Hematopoietic multipotent progenitor cell (in vitro differentiated cells): Measurements from ENCODE around the gene YOD1. TPM values are rescaled to one million over a fixed set of nuclear protein-coding genes. Genes with fewer than 3 reads are reported as not detected.
A peak's percentile ranks its signal among the peaks of the same experiment; 100 is the strongest.
"Not testable (repeated sequence)": the region's sequence is repeated elsewhere in the genome, so short reads cannot be mapped to it uniquely, and the experiment has no call there.

ENCODE experiments used
- DNase-seq, 3 donors: peaks; one replicate each; pipeline ENCODE4 v3.0.0-alpha.2; 2011 to 2015; ENCODE audit warnings: low read depth in 2 of 3, low spot score in 2 of 3
- total RNA-seq: library from RNA; depleted of rRNA; stranded (reverse); fragments of >200 nt; gene quantifications from one replicate; pipeline ENCODE4 v1.2.3, GENCODE V29; 2012

YOD1 gene
- total RNA-seq, 1 donor = 8.6 TPM

DNA sequence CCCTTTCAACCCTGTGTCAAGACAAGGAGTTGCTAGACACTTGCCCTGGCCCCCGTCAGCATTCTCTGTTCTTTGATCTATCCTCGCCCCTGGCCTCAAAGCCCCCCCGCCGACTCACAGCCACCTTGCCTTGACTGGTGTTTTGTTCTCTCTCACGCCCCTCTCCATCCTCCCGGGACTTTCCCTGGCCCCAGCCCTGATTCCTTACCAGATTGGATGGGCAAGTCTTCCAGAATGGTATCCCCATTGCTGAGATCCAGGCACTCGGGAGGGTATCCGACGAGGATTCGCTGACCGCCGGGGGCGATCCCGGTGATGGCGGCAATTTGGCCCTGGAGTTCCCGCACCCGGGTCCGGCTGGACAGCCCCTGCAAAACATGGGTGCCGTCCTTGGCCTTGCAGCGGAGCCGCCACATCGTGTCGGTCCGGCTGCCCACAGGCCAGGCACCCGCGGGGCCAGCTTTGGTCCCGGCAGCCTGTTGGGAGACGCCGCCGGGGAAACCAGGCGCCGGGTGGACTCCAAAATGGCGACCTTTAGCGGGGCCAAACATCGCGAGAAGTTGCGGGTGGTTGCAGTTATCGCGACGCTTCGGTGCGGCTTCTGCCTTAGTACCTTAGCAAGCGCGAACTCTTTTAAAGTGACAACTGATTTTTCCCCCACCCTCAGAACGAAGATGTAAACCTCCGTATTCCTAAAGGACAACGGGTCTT is 373 bp downstream of the YOD1 start:
- DNase-seq = peak; percentile 82 to 93 (median 91)

DNA sequence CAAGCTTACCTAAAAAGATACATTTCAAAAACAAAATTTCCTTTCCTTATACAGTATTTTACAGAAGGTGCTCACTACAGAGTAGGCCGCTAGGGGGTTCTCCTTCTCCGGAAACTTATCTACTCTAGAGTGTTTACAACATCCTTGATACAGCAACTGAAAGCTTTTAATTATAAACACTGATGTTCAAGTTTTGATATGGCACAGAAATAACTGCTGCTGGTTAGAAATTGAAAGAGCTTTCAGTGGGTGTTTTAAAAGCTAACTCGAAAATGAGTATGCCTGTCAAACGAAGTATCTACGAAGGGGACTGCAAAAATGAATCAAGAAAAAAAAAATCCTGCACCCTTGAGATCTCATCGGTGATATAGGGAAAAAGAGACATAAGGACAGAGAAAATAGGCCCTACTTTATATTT is 1.0 kb downstream of the YOD1 start:
- DNase-seq = peak; percentile 33 to 72 (median 58)

DNA sequence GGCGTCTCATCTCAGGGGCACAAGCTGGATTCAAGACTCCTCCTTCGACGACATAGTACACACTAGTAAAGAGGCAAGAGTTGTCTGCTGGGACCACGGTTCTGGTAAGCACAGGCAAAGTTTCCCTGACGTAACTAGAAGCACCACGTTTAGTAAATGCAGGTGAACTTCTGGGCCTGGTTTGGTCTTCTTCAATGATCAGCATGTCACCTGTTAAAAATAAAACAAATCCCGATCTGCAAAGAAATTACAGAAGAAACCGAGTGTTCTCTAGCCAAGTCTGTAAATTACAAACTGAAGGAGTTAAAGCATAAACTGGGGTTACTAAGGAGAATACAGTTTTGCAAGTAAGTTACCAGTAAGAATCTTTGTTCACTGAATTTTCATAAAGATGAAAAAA is 1.5 kb downstream of the YOD1 start:
- DNase-seq = no peak

DNA sequence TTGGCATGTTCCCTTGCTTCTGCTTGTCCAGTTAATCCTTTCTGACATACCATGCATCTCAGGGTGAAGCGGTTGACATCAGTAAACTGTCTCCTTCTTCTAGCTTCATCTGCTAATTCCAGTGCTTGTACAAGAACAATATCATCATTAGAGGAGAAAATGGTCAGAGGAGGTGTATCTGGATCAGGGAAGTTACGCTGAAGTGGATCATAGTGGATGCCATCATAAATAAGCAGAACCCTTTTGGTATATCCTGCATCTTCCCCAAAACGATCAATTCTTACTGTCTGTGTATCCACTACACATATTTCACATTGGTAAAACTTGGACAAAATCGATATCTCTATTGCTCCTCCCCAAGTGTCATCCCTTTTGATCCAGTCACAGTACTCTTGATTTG is 2.0 kb downstream of the YOD1 start:
- no peak for DNase-seq

DNA sequence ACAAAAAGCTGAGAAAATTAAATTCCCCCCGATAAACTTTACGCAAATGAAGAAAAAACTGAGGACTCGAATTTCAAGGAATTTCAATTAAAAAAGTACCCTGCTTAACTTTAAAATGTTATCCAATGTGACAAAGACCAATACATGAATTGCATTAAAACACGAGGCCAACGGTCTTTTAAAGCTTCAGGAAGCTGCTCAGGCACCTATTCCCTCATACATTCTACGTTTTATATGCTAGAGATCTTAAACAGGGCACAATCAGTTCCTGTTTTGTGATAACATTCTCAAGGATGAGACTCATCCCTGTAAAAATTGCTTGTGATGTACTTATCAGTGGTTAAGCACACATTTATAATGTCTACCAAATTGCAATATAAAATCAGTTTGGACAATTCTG is 3.0 kb downstream of the YOD1 start:
- DNase-seq = no peak

DNA sequence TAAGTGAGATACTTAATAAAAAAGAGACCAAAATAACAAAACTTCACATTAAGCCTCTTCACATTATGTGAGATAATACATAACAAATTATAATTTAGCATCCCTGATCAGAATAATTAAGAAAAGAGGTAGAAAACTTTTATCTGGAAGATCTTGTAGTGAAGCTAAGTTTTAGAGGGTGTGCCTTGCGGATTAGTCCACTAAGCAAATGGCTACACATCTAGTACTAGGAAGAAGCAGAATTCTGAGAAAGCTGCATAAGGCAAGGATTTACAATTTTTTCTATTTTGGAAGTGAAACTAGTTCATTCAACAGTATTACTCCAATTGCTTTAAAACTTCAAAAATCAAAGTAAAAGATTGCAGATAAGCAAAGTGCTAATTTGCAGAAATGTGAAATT is 3.5 kb downstream of the YOD1 start:
- DNase-seq = no peak

DNA sequence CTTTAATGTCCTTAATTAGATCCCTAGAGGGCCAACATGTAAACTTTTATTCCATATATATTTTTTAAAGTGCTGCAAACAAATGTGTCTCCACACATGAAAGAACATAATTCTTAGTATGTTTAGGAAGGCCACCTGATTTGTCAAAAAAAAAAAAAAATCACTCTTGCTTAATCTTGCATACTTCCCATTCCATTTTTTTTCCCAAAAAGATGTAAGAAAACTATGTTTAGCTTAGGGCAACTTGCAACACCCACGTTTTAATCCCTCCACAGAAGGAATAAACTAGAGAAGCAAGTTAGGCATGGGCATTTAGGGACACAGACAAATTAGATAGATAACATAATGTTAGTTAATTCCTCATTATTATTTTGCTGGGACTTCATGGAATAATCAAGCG is 5.6 kb downstream of the YOD1 start:
- no peak for DNase-seq

DNA sequence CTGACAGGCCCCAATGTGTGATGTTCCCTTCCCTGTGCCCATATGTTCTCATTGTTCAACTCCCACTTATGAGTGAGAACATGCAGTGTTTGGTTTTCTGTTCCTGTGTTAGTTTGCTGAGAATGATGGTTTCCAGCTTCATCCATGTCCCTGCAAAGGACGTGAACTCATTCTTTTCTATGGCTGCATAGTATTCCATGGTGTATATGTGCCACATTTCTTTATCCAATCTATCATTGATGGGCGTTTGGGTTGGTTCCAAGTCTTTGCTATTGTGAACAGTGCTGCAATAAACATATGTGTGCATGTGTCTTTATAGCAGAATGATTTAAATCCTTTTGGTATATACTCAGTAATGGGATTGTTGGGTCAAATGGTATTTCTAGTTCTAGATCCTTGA is 9.6 kb downstream of the YOD1 start:
- not testable (repeated sequence) for DNase-seq

DNA sequence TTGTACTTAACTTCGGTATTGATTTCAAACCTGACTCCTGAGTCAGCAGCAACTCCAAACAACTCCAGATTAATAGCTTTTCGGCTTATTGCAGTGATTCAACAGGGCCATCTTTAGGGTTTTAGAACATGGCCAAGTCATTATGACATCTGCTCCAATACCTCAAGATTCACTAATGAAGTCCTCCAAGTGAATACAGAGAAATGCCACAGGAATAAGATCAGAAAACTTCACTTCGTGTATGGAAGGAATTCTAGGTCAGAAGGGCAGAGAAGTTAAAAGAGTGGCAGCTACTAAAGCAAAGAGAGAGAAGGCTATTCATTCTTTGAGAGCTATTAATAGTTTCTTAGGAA is 10.9 kb downstream of the YOD1 start:
- DNase-seq = no peak

DNA sequence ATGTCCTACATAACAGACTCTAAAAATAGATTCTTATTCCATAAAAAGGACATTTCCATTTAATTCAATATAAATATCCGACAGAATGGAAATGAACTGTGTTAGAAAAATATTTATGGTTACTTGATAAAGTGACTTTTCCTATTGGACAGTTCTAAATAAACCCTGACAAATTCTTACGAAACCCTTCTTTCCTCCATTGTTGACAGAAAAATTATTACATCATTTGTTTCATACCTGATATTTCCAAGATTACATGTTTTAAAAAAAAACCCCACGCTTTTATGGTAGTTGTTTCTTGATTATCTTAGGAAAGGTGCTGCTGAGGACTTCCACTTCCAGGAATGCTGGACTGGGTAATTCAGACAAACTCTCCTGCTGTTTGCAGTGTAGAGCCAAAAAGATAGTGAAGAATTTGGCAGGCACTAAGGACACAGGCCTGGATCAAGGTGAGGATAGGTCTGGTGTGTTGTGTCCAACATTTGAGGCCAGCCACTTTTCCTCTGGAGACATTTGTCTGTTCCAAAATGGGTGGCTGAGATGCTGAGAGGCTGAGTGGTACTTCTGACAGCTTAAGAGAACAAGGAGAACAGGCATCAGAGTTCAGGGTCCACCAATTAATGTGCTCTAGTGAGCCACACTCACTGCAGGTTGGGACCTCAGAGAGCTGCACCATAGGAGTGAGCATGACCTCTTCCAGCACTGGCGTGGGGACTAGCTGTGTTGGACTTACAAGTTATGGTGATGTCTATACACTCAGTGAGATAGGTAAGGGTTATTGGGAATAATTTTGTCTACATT is 11.4 kb downstream of the YOD1 start:
- no peak for DNase-seq

DNA sequence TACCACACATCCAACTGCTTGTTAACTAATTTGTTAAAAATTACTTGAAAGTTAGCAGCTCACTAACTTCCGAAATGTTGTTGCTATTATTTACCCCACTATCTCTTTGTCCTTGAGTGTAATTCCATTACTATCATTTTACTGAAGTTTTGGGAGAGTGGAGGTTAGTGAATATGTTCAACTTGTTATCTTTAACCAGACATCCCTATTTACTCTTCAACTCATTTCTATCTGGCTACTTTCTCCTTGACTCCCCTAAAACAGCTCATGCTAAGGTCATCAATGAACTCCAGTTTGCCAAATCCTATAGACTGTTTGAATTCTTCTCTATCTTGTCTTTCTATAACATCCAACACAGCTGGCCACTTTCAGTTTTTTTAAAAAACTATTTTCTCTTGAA is 14.1 kb downstream of the YOD1 start:
- DNase-seq = no peak

DNA sequence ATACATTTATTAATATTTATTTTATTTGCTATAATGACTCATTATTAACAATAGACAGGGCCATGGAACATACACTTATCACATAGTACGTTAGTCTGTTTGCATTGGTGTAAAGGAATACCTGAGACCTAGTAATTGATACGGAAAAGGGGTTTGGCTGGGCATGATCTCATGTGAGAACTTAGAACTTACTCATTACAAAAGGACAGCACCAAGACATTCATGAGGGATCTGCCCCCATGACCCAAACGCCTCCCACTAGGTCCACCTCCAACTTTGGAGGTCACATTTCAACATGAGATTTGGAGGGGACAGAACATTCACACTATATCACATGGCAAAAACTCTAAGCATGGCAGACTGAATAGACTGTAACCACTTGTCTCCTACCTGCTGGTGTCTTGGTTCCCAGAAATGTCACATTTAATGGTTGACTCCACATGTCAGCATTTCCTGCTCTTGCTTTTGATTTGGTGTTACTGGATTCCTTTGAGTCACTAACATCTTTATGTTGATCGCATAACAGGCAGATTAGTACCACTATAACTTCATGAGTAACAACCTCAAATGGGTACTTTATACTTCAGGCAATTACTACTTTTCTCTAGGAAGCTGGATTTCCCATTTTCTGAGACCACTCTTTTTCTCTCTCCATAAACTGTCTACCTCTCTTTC is 15.0 kb downstream of the YOD1 start:
- DNase-seq = no peak

DNA sequence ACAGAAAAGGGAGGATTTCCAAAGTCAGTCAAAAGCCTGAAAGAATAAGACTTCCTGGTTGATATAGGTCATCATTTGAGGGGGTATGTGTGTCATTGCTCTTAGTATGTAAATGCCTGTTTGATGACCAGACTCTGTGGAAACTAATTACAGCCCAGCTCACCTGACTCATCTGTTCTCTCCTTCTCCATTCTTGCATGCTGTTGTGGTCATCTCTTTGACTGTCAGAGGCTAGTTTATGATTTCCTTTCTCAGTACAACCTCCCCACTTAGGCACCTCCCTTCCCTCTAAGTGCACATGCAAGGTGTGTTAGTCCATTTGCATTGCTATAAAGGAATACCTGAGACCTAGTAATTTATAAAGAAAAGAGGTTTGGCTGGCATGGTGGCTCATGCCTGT is 16.0 kb downstream of the YOD1 start:
- DNase-seq = no peak

DNA sequence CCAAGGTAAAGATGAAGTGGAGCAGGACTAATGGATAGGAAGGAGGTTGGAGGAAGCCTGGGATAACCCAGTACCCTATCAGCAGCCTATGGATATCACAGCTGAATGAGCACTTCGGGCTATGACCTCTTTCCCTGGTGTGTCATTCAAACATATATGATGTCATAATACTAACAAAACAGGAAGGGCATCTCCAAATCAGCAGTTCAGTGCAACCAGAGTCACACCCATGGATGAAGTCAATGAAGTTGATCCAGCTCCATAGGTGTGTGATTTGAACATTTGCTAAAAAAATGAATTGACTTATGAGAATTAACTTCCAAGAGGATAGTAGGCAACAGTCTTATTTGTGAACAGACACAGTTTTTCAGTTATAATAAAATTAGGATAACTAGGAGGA is 16.8 kb downstream of the YOD1 start:
- no peak for DNase-seq

DNA sequence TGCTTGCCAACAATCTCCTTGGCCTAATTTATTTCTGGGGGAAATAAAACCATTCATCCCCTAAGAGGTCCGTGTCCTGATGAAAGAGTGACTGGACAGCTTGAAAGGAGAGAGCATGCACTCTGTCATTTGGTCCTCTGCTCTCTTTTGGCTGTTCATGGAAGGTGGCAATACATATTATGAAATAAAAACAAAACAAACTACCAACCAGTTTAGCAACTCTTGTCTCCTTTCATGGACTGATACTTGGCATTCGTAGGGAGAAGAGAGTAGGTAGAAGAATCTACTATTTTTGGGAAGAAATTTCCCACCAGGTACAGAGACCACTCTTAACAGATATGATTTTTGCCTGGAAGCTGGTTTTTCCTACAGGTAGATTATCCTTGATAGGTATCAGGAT is 17.7 kb downstream of the YOD1 start:
- no peak for DNase-seq

DNA sequence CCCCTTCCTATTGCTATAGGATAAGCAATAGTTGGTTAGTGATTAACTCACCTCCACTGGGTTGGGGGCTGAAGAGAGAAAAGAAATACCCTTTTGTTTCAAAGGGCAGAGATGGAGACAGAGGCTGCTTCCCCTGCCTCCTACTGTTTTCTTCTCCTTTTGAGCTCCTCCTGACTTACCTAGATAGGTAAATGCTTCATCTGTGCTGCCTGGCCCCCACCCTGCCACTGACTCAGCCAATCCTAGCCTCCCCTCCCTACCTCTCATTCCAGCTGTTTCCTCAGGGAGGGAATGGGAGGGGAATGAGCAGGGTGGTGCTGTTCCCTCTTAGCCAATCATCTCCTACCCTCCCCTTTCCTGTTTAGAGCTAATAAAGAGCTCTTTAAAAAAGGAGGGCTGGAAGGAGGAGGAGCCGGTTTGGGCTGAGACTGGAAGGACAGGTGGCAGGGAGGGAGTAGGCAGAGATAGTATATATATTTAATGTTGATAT is 18.4 kb downstream of the YOD1 start, which contains the start of gene C1orf116:
TSS of gene C1orf116 (minus strand) at position 229 of the 490 bp plus-strand sequence. CDS start 5,158 bp downstream, outside the sequence.
- DNase-seq = no peak

DNA sequence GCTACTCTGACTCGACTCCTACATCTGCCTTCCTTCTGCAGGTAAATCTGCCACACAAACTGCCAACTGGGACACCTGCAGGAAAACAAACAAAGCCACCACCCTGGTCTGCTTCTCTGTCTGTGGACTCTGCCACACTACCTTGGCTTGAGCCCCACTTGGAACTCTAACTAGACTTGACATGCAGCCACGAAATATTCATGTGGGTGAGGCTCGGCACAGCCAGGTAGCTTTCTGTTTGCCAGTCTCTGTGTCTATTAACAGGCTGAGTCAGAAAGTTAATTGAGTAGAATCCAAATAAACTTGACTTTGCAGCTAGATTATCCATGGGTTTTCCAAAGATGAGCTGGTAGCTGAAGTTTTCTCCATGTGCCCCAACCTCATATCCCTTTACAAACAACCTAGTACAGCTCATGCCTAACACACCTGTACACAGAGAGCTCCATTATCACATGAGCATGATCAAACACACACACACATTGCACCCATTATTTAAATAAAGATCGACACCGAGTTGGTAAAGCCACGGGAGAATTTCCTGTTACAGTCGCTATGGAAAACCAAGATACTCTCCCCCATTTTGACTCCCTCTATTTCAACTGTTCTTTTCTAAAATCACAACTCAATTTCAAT is 19.3 kb downstream of the YOD1 start:
- no peak for DNase-seq

DNA sequence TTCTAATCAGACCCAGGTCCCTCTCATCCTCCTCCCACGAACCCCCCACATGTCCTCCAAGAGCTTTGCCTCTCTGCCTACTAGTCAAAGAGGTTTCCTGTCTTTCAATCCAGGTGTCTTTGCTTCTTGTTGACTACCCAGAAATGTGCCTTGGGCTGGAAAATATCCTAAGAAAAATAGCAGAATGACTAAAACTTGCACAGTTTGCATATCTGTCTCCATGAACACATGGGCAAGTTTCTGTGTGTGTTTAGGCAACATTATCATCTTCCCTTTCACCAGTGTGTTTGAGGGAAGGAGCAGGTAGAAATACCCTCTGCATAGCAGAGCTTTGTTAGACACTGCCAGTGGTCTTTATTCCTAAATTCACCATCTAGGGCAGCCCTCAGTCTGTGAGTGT is 20.0 kb downstream of the YOD1 start:
- no peak for DNase-seq

DNA sequence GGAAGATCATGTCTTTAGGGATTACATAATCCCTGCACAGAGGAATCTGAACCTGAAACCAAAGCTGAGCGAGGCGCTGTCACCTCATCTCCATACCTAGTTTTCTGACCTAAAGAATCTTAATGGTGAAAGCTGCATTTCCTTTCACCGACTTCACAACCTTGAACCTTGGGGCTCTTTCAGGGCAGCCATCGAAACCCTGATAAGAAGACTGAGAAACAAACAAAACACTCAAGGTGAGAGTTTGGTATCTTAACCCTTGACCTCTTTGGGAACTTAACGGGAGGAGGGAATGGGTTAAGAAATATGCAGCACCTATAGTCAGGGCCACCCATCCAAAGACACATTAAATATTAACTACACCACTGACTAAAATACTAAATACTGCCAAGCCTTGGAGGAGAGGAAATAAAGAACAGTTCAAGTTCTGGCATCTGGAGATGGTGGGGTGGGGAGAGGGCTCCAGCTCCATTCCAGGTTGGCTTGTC is 20.4 kb downstream of the YOD1 start:
- no peak for DNase-seq

DNA sequence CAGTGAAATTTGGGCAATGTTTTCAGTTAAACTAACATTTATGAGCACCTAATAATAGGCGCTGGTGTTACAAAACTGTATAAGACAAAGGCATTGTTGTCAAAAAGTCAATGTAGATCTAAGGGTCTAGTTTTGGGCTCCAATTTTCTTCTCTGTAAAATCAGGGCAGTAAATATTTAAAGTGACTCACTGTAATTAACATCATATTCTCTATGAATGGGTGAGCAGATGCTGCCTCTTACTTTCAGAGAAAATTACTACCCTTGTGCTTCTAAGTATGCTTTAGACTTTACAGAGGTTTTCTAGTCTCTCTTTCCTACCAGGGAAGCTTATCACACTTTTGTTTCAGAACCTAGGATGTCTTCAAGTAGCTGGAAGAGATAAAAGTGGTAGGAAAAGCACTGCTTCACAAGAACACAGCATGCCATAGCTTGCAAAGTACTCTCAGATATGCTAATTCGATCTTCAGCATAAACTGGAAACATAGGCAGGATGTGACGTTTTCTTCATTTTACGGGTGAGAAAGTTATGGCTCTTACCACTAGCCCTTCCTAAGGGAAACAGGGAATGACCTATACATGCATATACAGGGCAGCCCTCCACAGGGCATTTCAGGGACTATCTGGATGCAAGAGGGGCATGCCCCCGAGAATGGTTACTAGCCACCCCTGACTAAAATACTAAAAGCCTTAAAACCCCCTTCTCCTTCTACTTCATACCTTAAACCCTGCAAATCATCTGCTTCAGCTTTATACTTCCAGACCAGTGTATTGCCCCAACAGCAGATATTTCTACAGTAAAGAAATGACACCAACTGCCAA is 21.1 kb downstream of the YOD1 start:
- DNase-seq = no peak
